ENCODE data around the gene HAS3. TPM values are rescaled to one million over a fixed set of nuclear protein-coding genes. Genes with fewer than 3 reads are reported as not detected.

Gene HAS3, protein sequence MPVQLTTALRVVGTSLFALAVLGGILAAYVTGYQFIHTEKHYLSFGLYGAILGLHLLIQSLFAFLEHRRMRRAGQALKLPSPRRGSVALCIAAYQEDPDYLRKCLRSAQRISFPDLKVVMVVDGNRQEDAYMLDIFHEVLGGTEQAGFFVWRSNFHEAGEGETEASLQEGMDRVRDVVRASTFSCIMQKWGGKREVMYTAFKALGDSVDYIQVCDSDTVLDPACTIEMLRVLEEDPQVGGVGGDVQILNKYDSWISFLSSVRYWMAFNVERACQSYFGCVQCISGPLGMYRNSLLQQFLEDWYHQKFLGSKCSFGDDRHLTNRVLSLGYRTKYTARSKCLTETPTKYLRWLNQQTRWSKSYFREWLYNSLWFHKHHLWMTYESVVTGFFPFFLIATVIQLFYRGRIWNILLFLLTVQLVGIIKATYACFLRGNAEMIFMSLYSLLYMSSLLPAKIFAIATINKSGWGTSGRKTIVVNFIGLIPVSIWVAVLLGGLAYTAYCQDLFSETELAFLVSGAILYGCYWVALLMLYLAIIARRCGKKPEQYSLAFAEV
- under 0.01 and 0.20 TPM in 2 replicates for total RNA-seq

DNA sequence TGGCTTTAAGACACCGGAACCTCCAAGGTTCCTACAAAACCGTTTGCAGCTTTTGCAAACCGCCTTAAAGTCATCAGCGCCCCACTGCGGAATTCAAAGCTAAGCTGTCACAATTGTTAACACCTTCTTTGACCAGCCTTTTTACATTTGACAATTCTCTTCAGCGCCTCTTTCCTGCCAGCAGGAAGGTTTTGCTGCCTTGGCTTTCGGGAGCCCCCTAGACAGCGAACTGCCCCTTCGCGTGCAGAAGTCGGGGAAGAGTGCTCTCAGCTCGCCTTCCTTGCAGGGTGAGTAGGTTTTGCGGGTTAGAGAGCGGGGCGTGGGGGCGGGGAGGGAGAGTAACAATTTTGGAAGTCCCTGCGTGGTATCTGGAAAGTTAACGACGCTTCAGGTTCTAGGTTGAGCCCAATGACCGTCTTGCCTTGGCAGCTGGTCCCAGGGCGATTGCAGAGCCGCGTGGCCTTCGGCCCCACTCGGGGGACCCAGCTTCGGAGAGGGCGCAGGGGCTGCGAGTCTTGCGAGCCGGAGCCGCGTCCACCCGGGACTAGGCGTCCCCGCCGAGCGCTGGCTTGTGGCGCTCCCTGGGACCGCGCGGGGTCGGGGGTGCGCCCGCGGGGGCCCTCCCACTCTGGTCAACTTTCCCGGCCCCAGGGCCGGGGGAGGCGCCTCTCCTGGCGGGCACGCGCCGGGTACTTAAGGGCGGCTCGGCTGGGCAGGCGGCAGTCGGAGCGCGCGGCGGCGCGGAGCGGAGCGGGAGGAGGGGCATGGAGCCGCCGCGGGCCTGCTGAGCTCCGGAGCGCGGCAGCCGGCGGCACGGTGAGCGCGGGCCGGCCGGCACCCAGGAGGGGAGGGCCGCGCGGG, at the start of gene HAS3:
HAS3 (plus strand) TSS at position 153 of the 861 bp plus-strand sequence. CDS start 3,743 bp downstream, outside the sequence.

DNA sequence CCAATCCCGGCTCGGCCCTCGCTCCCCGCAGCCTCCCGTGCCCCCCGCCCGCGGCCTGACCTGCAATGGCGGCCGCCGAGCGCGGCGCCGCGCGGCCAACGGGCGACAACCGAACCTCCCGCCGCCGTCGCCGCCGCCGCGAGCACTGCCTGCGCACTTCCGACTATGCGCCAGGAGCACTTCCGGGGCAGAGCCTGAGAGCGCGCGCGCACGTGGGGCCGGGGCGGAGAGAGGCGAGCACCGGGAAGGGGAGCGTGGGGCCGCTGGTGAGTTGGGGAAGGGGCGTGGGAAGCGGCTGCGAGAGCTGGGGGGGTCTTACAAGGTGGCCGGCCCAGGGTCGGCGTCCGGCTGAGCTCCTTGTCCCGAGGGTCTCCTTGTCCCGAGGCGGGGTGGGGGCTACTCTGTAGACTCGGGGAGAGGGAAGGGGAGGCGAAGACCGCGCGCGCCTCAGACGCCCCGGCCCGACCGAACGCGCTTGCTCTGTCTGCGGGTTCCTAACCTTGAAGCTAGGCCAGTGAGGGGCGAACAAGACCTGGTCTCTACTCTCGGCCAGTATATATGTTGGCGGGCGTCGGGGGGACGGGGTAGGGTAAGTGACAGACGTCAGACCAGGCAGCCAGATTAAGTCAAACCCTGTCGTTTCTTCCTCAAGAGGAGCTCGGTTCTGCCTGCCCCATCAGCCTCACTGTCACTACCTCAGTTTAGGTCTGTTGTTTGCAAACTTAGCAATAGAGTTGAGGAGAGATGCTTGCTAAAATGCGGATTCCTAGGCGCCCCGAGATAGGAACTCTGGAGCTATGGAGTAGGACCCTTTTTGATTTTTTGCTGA, 27.2 kb downstream of the HAS3 start, which contains the start of the genes CHTF8 and UTP4:
CHTF8 (minus strand) TSS at position 165 of the 829 bp plus-strand sequence. CDS start 11,130 bp downstream, outside the sequence.
UTP4 (plus strand) TSS at position 226 of the 829 bp plus-strand sequence. CDS start 811 bp downstream, outside the sequence.

Other genes starting within 250 kb of the HAS3 start
- 59.2 and 82.5 TPM in 2 replicates for gene CHTF8, start 26.9 kb downstream of the HAS3 start, total RNA-seq
- 16.2 and 21.9 TPM in 2 replicates for gene UTP4, start 27.0 kb downstream of the HAS3 start, total RNA-seq
- gene SNTB2, start 81.5 kb downstream of the HAS3 start, total RNA-seq: 27.9 and 47.3 TPM in 2 replicates
- 34.5 and 43.0 TPM in 2 replicates for gene VPS4A, start 205.7 kb downstream of the HAS3 start, total RNA-seq
- 11.8 and 15.2 TPM in 2 replicates for gene PDF, start 224.9 kb downstream of the HAS3 start, total RNA-seq
- 36.0 and 45.2 TPM in 2 replicates for gene COG8, start 233.9 kb downstream of the HAS3 start, total RNA-seq
- 33.8 and 42.6 TPM in 2 replicates for gene NIP7, start 234.1 kb downstream of the HAS3 start, total RNA-seq
- 0.37 TPM in 1 of 2 replicates, not detected in the other for gene TMED6, start 246.1 kb downstream of the HAS3 start, total RNA-seq

All from subcutaneous preadipocyte (primary cell).